ENCODE measurements around the gene PROK2.

DNA sequence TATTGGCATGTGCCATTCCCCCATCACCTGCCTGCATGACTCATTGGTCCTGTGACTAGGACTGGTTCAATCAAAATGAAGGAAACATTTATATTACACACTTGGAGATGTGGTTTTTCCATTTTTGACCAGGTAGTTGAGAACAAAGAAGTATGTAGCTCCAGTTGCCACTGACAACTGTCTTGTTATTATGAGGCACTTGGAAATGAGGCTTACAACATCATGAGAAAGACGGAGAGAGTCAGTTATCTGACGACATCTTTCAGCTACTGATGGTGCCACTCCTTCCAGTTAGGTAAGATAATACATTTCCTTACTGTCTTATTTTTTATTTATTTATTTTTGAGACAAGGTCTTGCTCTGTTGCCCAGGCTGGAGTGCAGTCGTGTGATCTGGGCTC, 21.8 kb upstream of the PROK2 start:
- TF ChIP-seq, protein P1, sequence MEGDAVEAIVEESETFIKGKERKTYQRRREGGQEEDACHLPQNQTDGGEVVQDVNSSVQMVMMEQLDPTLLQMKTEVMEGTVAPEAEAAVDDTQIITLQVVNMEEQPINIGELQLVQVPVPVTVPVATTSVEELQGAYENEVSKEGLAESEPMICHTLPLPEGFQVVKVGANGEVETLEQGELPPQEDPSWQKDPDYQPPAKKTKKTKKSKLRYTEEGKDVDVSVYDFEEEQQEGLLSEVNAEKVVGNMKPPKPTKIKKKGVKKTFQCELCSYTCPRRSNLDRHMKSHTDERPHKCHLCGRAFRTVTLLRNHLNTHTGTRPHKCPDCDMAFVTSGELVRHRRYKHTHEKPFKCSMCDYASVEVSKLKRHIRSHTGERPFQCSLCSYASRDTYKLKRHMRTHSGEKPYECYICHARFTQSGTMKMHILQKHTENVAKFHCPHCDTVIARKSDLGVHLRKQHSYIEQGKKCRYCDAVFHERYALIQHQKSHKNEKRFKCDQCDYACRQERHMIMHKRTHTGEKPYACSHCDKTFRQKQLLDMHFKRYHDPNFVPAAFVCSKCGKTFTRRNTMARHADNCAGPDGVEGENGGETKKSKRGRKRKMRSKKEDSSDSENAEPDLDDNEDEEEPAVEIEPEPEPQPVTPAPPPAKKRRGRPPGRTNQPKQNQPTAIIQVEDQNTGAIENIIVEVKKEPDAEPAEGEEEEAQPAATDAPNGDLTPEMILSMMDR (conservative IDR thresholded peaks at IDR 0.05), result no peak
- no peak for TF ChIP-seq ZFX (IDR thresholded peaks at IDR 0.05)

All from C4-2B (cell line).